Measurements from ENCODE around the gene KRT10. TPM values are rescaled to one million over a fixed set of nuclear protein-coding genes. Genes with fewer than 3 reads are reported as not detected.

The KRT10 gene
- total RNA-seq, 4 donors from 2014 or later, result 5.1 to 19.0 (median 8.1) TPM

DNA sequence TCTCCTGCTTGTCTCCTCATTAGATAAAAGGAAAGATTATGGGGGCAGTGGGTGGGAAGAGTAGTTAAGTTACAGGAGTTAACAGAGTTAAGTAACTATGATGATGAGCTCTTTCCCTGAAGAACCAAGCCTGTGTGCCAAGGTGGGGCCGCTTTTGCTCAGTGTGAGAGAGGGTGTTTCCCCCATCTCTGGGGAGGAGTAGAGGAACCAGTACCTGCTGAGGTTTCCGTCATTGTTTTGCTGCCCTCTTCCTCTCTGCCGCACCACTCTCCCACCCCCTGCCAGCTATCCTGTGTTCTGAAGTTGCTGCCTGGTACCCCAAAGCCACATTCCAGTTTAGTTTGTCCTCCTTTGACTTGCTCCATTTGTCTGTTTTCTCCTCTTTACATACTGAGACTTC lies 20.8 kb upstream of the KRT10 start:
- no peak overlapping the region for H3K4me3 ChIP-seq
- no peaks in the 10 kb centered on the region for H3K4me1 ChIP-seq
- TF ChIP-seq, protein P1, sequence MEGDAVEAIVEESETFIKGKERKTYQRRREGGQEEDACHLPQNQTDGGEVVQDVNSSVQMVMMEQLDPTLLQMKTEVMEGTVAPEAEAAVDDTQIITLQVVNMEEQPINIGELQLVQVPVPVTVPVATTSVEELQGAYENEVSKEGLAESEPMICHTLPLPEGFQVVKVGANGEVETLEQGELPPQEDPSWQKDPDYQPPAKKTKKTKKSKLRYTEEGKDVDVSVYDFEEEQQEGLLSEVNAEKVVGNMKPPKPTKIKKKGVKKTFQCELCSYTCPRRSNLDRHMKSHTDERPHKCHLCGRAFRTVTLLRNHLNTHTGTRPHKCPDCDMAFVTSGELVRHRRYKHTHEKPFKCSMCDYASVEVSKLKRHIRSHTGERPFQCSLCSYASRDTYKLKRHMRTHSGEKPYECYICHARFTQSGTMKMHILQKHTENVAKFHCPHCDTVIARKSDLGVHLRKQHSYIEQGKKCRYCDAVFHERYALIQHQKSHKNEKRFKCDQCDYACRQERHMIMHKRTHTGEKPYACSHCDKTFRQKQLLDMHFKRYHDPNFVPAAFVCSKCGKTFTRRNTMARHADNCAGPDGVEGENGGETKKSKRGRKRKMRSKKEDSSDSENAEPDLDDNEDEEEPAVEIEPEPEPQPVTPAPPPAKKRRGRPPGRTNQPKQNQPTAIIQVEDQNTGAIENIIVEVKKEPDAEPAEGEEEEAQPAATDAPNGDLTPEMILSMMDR (IDR thresholded peaks at IDR 0.05), result no peak
- TF ChIP-seq POLR2A (IDR thresholded peaks at IDR 0.05), result no peak
- no peaks in the 10 kb centered on the region for H3K27me3 ChIP-seq
- DNase-seq, result no peak
- no peaks in the 10 kb centered on the region for H3K9me3 ChIP-seq
- H3K36me3 ChIP-seq, result no peaks in the 10 kb centered on the region
- no peak overlapping the region for H3K27ac ChIP-seq

DNA sequence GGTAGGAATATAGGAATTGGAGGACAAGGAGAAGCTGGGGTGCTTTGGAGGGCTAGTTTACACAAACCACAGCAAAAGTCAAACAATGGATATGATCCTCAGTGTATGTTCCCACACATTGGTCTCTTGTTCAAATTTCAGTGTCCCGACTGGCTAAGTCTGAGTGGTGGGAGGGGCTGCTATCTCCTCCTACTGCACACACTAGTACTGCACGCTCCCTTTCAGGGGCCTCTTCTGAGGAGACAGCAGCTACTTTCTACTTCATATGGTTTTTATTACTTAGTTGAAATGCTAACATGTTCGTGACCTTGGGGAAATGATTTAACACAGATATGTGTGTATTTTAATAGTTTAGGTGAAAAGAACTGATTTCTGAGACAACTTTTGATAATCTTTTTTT lies 18.8 kb upstream of the KRT10 start:
- Histone ChIP-seq H3K27ac (no peak overlapping the region), H3K4me1 (no peaks in the 10 kb centered on the region), H3K27me3 (no peaks in the 10 kb centered on the region), H3K36me3 (no peaks in the 10 kb centered on the region), H3K4me3 (no peak overlapping the region), H3K9me3 (no peaks in the 10 kb centered on the region)
- DNase-seq, result no peak
- no peak for TF ChIP-seq POLR2A (IDR thresholded peaks at IDR 0.05)
- TF ChIP-seq, protein P1 (IDR thresholded peaks at IDR 0.05), result no peak

DNA sequence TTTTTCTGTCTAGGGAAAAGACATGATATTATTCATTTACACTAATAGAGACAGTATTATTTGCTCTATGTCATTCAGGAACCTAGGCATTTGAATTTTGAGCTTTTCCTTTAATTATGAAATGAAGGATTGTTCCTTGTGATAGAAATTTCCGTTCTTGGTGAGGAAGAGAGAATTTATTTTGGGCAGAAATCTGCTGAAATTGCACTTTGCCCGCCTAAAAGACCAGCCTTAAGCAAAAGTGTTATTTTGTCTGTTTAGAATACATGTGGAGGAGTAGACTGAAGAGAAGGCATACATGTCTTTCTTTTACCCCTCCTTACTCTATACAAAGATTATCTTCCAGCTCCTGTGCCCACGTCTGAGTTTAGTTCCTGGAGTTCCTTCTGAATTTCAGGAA lies 16.8 kb upstream of the KRT10 start:
- TF ChIP-seq, protein P1 (IDR thresholded peaks at IDR 0.05), result no peak
- TF ChIP-seq POLR2A (IDR thresholded peaks at IDR 0.05), result no peak
- no peaks in the 10 kb centered on the region for H3K4me1 ChIP-seq
- DNase-seq, result no peak

DNA sequence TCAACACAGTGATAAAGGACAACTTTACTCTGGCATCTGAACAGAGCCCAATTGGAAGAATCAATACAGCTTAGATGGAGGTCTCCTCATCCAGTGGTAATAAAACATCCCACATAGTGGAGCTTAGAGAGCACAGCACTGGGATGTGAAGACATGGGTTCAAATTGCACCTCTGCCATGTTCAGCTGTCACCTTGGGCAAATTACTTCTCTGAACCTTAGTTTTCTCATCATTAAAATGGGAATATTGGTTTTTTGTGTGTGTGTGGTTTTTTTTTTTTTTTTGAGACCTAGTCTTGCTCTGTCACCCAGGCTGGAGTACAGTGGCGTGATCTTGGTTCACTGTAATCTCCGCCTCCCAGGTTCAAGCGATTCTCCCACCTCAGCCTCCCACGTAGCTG lies 13.6 kb upstream of the KRT10 start:
- TF ChIP-seq POLR2A (IDR thresholded peaks at IDR 0.05), result no peak
- TF ChIP-seq, protein P1 (IDR thresholded peaks at IDR 0.05), result no peak
- no peak for DNase-seq
- H3K9me3 ChIP-seq, result no peaks in the 10 kb centered on the region

More for the DNA sequence above, 16.8 kb upstream of the KRT10 start:
- Histone ChIP-seq H3K27me3 (no peaks in the 10 kb centered on the region), H3K4me3 (no peak overlapping the region), H3K36me3 (peaks cover 0 to 6% (median 0%) of the 10 kb centered on the region in 3 donors), H3K27ac (no peak overlapping the region), H3K9me3 (no peaks in the 10 kb centered on the region)

DNA sequence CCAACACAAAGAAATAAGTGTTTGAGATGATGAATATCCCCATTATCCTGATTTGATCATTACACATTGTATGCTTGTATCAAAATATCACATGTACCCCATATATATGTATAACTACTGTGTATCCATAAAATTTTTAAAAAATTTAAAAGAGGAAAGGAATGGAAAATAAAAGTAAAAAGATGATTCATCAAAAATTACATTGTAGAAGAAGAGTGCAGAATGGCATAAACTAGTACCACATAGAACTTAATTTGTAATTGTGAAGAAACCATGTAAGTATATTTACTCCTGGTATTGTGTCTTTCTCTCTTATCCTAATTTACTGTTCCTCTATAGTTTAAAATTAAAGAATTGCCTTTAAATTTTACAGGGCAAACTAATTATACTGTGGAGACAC lies 11.5 kb upstream of the KRT10 start:
- no peak for DNase-seq
- Histone ChIP-seq H3K4me1 (no peaks in the 10 kb centered on the region), H3K27ac (no peak overlapping the region), H3K4me3 (no peak overlapping the region), H3K27me3 (no peaks in the 10 kb centered on the region), H3K9me3 (no peaks in the 10 kb centered on the region), H3K36me3 (peaks cover 0 to 9% (median 0%) of the 10 kb centered on the region in 3 donors)
- TF ChIP-seq, protein P1 (IDR thresholded peaks at IDR 0.05), result no peak
- TF ChIP-seq POLR2A (IDR thresholded peaks at IDR 0.05), result no peak

More for the DNA sequence above, 13.6 kb upstream of the KRT10 start:
- Histone ChIP-seq H3K4me1 (no peaks in the 10 kb centered on the region), H3K36me3 (peaks cover 0 to 9% (median 0%) of the 10 kb centered on the region in 3 donors), H3K4me3 (no peak overlapping the region), H3K27ac (no peak overlapping the region), H3K27me3 (no peaks in the 10 kb centered on the region)

DNA sequence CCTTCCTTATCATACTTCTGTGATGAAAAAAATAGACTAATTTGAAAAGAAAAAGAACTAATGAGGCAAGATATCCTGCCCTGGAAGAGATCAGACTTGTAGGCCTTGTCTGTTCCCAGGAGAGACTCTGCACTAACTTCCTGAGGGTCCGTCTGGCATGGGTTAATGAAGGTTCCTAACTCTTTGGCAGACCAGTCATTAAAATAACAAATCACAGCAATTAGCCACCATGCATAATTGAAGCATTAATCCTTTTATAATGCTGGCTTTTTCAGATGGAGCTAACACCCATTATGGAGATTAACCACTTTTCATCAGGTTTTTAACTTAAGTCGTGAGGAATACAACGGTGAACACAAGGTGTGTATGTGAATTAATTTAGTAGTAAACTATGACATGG lies 10.4 kb upstream of the KRT10 start:
- H3K9me3 ChIP-seq, result no peaks in the 10 kb centered on the region
- TF ChIP-seq POLR2A (IDR thresholded peaks at IDR 0.05), result no peak
- TF ChIP-seq, protein P1 (IDR thresholded peaks at IDR 0.05), result no peak
- H3K4me3 ChIP-seq, result no peak overlapping the region
- H3K27ac ChIP-seq, result no peak overlapping the region
- H3K4me1 ChIP-seq, result no peaks in the 10 kb centered on the region
- peaks cover 0 to 9% (median 0%) of the 10 kb centered on the region in 3 donors for H3K36me3 ChIP-seq
- no peaks in the 10 kb centered on the region for H3K27me3 ChIP-seq
- DNase-seq, result no peak

Data from Peyer's patch (tissue), 4 donors.